Left lung (tissue), 10 donors: Measurements from ENCODE around the gene FCER2. TPM values are rescaled to one million over a fixed set of nuclear protein-coding genes. Genes with fewer than 3 reads are reported as not detected.
A peak's percentile ranks its signal among the peaks of the same experiment; 100 is the strongest.

Experiments
- ATAC-seq: fragments of 200-7000 bp; cut with Tn5 transposase; one replicate; pipeline ENCODE4 v1.9.1; 2020; ENCODE audit warnings: moderate library complexity
- DNase-seq, 4 donors: peaks; one replicate each; pipeline ENCODE4 v3.0.0-alpha.2; 2013 to 2020
- H3K27ac ChIP-seq, 2 donors: fragments of 200-600 bp; sonication (generic) in 1 of 2; one replicate each; pipeline versions ENCODE4 v1.5.0 to v1.8.0; 2020 to 2021
- H3K27me3 ChIP-seq, 2 donors: fragments of 200-600 bp; sonication (generic) in 1 of 2; one replicate each; pipeline versions ENCODE4 v1.5.0 to v1.8.0; 2020 to 2021
- H3K36me3 ChIP-seq, 2 donors: fragments of 200-600 bp; sonication (generic) in 1 of 2; one replicate each; pipeline versions ENCODE4 v1.5.0 to v1.8.0; 2020 to 2021
- H3K4me1 ChIP-seq, 2 donors: fragments of 200-600 bp; one replicate each; pipeline ENCODE4 v1.8.0; 2021
- H3K4me3 ChIP-seq, 2 donors: fragments of 200-600 bp; sonication (generic) in 1 of 2; one replicate each; pipeline versions ENCODE4 v1.5.0 to v1.8.0; 2020 to 2021; ENCODE audit warnings: mild to moderate bottlenecking in 1 of 2
- H3K9me3 ChIP-seq, 2 donors: fragments of 200-600 bp; sonication (generic) in 1 of 2; one replicate each; pipeline versions ENCODE4 v1.5.0 to v1.8.0; 2020 to 2021
- CTCF ChIP-seq, 2 donors: fragments of 200-600 bp; sonication (generic) in 1 of 2; IDR thresholded peaks; one replicate each; pipeline versions ENCODE4 v1.5.0 to v1.8.0; 2021; ENCODE audit warnings: antibody characterized with exemption in 2 of 2
- intact Hi-C, 2 donors: fragments of 100-400 bp; cut with DNase I; formaldehyde crosslinking; loops; one replicate each; pipeline versions ENCODE4 v1.11.2 to v1.14.2; 2022
- polyA plus RNA-seq, 6 donors: library from polyadenylated mRNA; unstranded; fragments of 120-200 nt; gene quantifications; one replicate each; pipeline ENCODE4 v1.2.1, GENCODE V29; 2013; ENCODE audit not compliant: insufficient read length in 6 of 6
- total RNA-seq, 2 donors: library from RNA; stranded (reverse); fragmentation: NEBNext Ultra II Directional; extraction: Animal tissue kit (Norgen Biotek cat#: 25700); gene quantifications; one replicate each; pipeline ENCODE4 v1.2.1, GENCODE V29; 2021
- donor health status: DM: no; HTN: yes; CAD: no.
- donor health status: DM: no; HTN: no; CAD: no.

The FCER2 gene
- total and polyA plus RNA-seq, 8 donors, result 0.27 to 0.73 (median 0.54) TPM

- no peak for ATAC-seq
- no peak overlapping the region for H3K27ac ChIP-seq
- TF ChIP-seq CTCF (IDR thresholded peaks at IDR 0.05), result no peak
These were observed 36.1 kb upstream of the FCER2 start for GRCh38 chr19:7738023-7738422.

GRCh38 chr19:7737215-7737614, 35.3 kb upstream of the FCER2 start:
- H3K27me3 ChIP-seq, result peaks cover 0 to 4% of the 10 kb centered on the region in 2 donors
- DNase-seq, result no peak
- intact Hi-C loops, result no loop called here

More at GRCh38 chr19:7738023-7738422, 36.1 kb upstream of the FCER2 start:
- Histone ChIP-seq H3K9me3 (no peaks in the 10 kb centered on the region), H3K27me3 (no peaks in the 10 kb centered on the region), H3K4me3 (no peak overlapping the region), H3K4me1 (peaks cover 0 to 19% of the 10 kb centered on the region in 2 donors), H3K36me3 (no peaks in the 10 kb centered on the region)
- DNase-seq, result no peak
- intact Hi-C loops, result no loop called here

GRCh38 chr19:7736148-7736547, 34.2 kb upstream of the FCER2 start:
- Histone ChIP-seq H3K4me3 (no peak overlapping the region), H3K36me3 (no peaks in the 10 kb centered on the region), H3K4me1 (peaks cover 0 to 19% of the 10 kb centered on the region in 2 donors), H3K27me3 (peaks cover 3 to 15% of the 10 kb centered on the region in 2 donors), H3K9me3 (no peaks in the 10 kb centered on the region), H3K27ac (no peak overlapping the region)
- TF ChIP-seq CTCF (IDR thresholded peaks at IDR 0.05), result no peak
- intact Hi-C loops, result no loop called here
- DNase-seq, result no peak
- ATAC-seq, result no peak

More at GRCh38 chr19:7737215-7737614, 35.3 kb upstream of the FCER2 start:
- Histone ChIP-seq H3K4me1 (peaks cover 0 to 19% of the 10 kb centered on the region in 2 donors), H3K27ac (no peak overlapping the region), H3K9me3 (no peaks in the 10 kb centered on the region), H3K36me3 (no peaks in the 10 kb centered on the region), H3K4me3 (no peak overlapping the region)
- TF ChIP-seq CTCF (IDR thresholded peaks at IDR 0.05), result no peak
- no peak for ATAC-seq

GRCh38 chr19:7734220-7735203, 32.6 kb upstream of the FCER2 start:
- Histone ChIP-seq H3K27me3 (peaks cover 19 to 31% of the 10 kb centered on the region in 2 donors), H3K4me3 (no peak overlapping the region), H3K9me3 (no peaks in the 10 kb centered on the region), H3K4me1 (peaks cover 0 to 34% of the 10 kb centered on the region in 2 donors), H3K27ac (peak overlapping the region in 1 of 2 donors; percentile 61), H3K36me3 (no peaks in the 10 kb centered on the region)
- ATAC-seq, result peak; percentile 82
- intact Hi-C loops, result no loop called here
- no peak for TF ChIP-seq CTCF (IDR thresholded peaks at IDR 0.05)
- DNase-seq, result peak in 1 of 4 donors; percentile 24

- no peak for DNase-seq
- Histone ChIP-seq H3K27ac (no peak overlapping the region), H3K36me3 (no peaks in the 10 kb centered on the region), H3K27me3 (peaks cover 28 to 42% of the 10 kb centered on the region in 2 donors), H3K9me3 (no peaks in the 10 kb centered on the region), H3K4me1 (peaks cover 0 to 40% of the 10 kb centered on the region in 2 donors), H3K4me3 (no peak overlapping the region)
- intact Hi-C loops, result no loop called here
- peak; percentile 88 for ATAC-seq
- TF ChIP-seq CTCF (IDR thresholded peaks at IDR 0.05), result no peak
These were observed 31.4 kb upstream of the FCER2 start for GRCh38 chr19:7733376-7733775.
